Neutrophil (primary cell): ENCODE data around the gene FBXO10.
"Not testable (repeated sequence)": the region's sequence is repeated elsewhere in the genome, so short reads cannot be mapped to it uniquely, and the experiment has no call there.

ENCODE experiments used
- H3K27ac ChIP-seq: fragments of 200-600 bp; sonication (generic); 2 replicates; pipeline ENCODE4 v1.5.1; 2016; ENCODE audit warnings: mild to moderate bottlenecking, moderate library complexity
- H3K27me3 ChIP-seq: fragments of 200-600 bp; sonication (generic); 2 replicates; pipeline ENCODE4 v1.6.0; 2016; ENCODE audit warnings: mild to moderate bottlenecking
- H3K36me3 ChIP-seq: fragments of 200-600 bp; sonication (generic); 2 replicates; pipeline ENCODE4 v1.5.1; 2017
- H3K4me1 ChIP-seq, 2 experiments: fragments of 200-600 bp in 1 of 2; sonication (generic) in 1 of 2; 1 replicate in 1 of 2; 2 replicates in 1 of 2; pipeline versions ENCODE4 v1.5.1 to v1.6.1; 2013 to 2016; ENCODE audit warnings: low read depth in 1 of 2, low read length in 1 of 2, mild to moderate bottlenecking in 1 of 2, moderate library complexity in 1 of 2; ENCODE audit not compliant: control insufficient read depth in 1 of 2, insufficient read depth in 1 of 2
- H3K4me3 ChIP-seq, 2 experiments: fragments of 200-600 bp in 1 of 2; sonication (generic) in 1 of 2; 1 replicate in 1 of 2; 2 replicates in 1 of 2; pipeline ENCODE4 v1.5.1; 2013 to 2016; ENCODE audit warnings: low read depth in 1 of 2, low read length in 1 of 2, mild to moderate bottlenecking in 1 of 2, moderate library complexity in 1 of 2
- H3K9me3 ChIP-seq: fragments of 200-600 bp; sonication (generic); 2 replicates; pipeline ENCODE4 v1.5.1; 2016
- CTCF ChIP-seq: fragments of 200-600 bp; sonication (generic); IDR thresholded peaks from 2 replicates; pipeline ENCODE4 v1.5.1; 2016; ENCODE audit warnings: antibody characterized with exemption

FBXO10 gene

GRCh38 chr9:37517923-37518322 lies 58.3 kb downstream of the FBXO10 start:
- Histone ChIP-seq H3K27ac (no peak overlapping the region), H3K4me1 (no peaks in the 10 kb centered on the region), H3K36me3 (no peaks in the 10 kb centered on the region), H3K27me3 (no peaks in the 10 kb centered on the region), H3K9me3 (no peaks in the 10 kb centered on the region), H3K4me3 (no peak overlapping the region)
- no peak for TF ChIP-seq CTCF

GRCh38 chr9:37515620-37516258 lies 60.4 kb downstream of the FBXO10 start:
- Histone ChIP-seq H3K36me3 (no peaks in the 10 kb centered on the region), H3K9me3 (no peaks in the 10 kb centered on the region), H3K27ac (no peak overlapping the region), H3K4me1 (no peaks in the 10 kb centered on the region), H3K27me3 (no peaks in the 10 kb centered on the region), H3K4me3 (no peak overlapping the region)
- no peak for TF ChIP-seq CTCF

DNA sequence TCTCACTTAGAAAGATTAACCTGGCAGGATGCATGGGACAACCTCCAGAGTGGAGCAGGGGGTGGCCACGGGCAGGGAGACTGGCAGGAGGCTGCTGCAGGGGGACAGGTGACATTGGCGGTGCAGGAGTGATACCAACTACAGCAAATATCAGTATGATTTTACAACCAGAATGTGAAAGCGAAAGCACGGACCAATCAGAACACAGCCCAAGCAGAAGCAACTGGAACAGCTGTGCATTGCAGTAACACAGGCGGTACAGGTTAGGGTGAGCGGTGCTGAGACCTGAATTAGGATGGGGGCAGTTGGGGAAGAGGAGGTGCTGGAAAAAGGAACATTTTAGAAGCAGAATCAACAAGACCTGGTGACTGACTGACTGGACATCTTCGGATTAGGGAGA lies 61.2 kb downstream of the FBXO10 start:
- Histone ChIP-seq H3K36me3 (no peaks in the 10 kb centered on the region), H3K4me1 (no peaks in the 10 kb centered on the region), H3K27ac (no peak overlapping the region), H3K4me3 (no peak overlapping the region), H3K9me3 (no peaks in the 10 kb centered on the region), H3K27me3 (no peaks in the 10 kb centered on the region)
- no peak for TF ChIP-seq CTCF

DNA sequence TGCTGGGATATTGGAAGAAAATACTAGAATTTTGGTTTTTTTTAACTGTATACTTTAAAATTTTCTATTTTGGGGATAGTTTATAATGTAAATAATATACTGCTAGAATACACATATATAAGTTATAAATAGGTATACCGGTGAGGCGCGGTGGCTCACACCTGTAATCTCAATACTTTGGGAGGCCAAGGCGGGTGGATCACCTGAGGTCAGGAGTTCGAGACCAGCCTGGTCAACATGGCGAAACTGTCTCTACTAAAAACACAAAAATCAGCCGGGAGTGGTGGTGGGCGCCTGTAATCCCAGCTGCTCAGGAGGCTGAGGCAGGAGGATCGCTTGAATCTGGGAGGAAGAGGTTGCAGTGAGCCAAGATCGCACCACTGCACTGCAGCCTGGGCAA lies 61.8 kb downstream of the FBXO10 start:
- H3K27ac ChIP-seq, H3K36me3 ChIP-seq, H3K9me3 ChIP-seq, H3K4me3 ChIP-seq, H3K4me1 ChIP-seq, H3K27me3 ChIP-seq: not testable (repeated sequence)

DNA sequence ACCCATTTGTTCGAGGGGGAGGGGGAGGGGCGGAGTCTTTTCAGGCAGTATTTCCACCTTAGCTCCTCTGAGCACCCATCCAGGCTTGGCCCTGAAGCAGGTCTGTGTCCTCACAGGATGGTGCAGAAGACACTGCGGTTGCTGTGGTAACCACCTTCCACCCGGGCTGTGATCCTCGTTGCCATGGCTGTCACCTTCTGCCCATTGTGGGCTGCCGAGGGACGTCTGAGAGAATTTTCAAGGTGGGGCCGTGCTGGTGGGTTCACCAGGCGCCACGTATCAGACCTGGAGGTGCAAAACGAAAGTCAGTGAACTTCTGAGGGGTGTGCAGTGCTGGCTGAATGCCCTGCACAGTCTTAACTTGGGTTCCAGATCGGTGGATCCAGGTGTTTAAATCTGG lies 63.7 kb downstream of the FBXO10 start:
- Histone ChIP-seq H3K9me3 (no peaks in the 10 kb centered on the region), H3K27ac (no peak overlapping the region), H3K27me3 (no peaks in the 10 kb centered on the region), H3K4me3 (no peak overlapping the region), H3K4me1 (no peaks in the 10 kb centered on the region), H3K36me3 (no peaks in the 10 kb centered on the region)
- no peak for TF ChIP-seq CTCF

DNA sequence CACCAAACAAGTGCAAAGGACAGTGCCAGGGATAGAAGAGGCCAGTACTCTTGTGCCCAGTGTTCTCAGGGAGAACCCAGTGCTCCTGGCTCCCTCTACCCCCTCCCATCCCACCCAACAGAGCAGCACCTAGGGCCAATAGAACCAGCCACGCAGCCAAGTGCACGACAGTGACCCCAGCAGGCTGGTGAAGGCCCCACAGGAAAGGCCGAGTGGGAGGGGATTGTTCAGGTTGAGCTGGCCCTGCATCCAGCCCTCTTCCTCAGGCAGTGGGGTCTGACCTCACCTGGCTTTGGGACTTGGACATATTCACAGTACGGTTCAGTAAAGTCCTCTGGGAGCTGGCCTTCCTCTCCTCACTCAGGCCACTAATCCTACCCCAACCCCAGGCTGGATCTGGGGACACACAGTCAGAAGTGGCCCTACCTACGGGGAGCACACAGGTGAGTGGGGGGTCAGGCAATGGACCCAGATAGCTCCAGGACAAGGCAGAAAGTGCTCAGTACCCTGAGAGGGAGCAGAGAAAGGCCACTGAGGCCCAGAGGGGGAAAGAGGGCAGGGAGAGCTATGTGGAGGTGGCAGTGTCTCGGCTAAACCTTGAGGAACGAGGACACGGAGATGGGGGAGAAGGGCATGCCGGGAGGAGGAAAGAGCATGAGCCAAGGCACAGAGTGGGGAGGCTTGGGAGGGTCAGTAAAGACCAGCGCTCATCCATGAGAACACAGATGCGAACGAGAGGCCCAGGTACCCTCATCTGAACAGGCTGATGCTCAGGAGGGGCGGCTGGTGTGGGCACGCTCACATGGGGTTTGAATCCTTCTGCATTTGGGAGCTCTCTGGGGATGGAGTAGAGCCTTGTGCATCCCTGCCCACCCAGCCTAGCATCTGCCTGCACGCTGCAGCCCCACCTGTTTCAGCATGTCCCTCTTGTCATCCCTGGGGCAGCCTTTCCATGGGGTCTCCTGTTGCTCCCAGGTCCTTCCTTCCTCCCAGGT lies 64.9 kb downstream of the FBXO10 start:
- Histone ChIP-seq H3K27me3 (no peaks in the 10 kb centered on the region), H3K4me1 (no peaks in the 10 kb centered on the region), H3K27ac (no peak overlapping the region), H3K36me3 (no peaks in the 10 kb centered on the region), H3K4me3 (no peak overlapping the region), H3K9me3 (no peaks in the 10 kb centered on the region)
- TF ChIP-seq CTCF, result no peak

GRCh38 chr9:37510053-37510452 lies 66.1 kb downstream of the FBXO10 start:
- not testable (repeated sequence) for H3K27ac ChIP-seq, H3K27me3 ChIP-seq, H3K9me3 ChIP-seq, H3K36me3 ChIP-seq, H3K4me1 ChIP-seq, H3K4me3 ChIP-seq
